Measurements from ENCODE around the gene PALD1.

DNA sequence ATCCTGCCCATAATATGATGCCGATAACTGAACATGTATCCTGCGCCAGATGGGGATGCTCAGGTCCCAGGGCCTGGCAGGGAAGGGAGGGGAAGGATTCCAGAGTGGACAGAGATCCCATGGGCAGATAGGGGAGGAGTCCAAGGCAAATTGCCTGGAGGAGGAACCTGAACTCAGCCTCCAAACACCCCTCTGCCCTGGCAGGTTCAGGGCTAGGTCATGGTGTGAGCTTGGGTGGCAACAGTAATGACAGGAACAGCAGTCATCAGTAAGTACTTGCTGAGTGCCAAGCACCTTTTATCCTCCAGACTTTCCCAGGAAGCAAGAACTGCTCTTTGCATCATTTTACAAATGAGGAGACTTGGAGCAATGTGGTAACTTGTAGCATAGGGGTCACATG lies 3.8 kb upstream of the PALD1 start:
- TF ChIP-seq FOSL1 (tag; conservative IDR thresholded peaks at IDR 0.05) (no peak), EGR1 (conservative IDR thresholded peaks at IDR 0.05) (no peak), CBFA2T2 (conservative IDR thresholded peaks at IDR 0.05) (no peak), ELF4 (CRISPR knock-in tag; IDR thresholded peaks at IDR 0.05) (no peak), PHF8 (IDR thresholded peaks at IDR 0.05; ENCODE audit: borderline replicate concordance, low read length) (no peak), RAD21 (CRISPR knock-in tag; conservative IDR thresholded peaks at IDR 0.05 in 1 of 2, IDR thresholded peaks at IDR 0.05 in 1 of 2) (no peak), EP300 (IDR thresholded peaks at IDR 0.05; ENCODE audit: low read length) (no peak), GATA2 (CRISPR knock-in tag; IDR thresholded peaks at IDR 0.05) (no peak), HMG20A (CRISPR knock-in tag; conservative IDR thresholded peaks at IDR 0.05) (no peak), HDAC2 (IDR thresholded peaks at IDR 0.05) (no peak), RFX5 (IDR thresholded peaks at IDR 0.05; ENCODE audit: low read depth, low read length) (no peak), BDP1 (IDR thresholded peaks at IDR 0.05; ENCODE audit: insufficient read depth, insufficient read length) (no peak), CHD4 (IDR thresholded peaks at IDR 0.05; ENCODE audit: insufficient read depth, insufficient replicate concordance, low read depth, low read length, poor library complexity, severe bottlenecking) (no peak)
- TF ChIP-seq, protein P1, sequence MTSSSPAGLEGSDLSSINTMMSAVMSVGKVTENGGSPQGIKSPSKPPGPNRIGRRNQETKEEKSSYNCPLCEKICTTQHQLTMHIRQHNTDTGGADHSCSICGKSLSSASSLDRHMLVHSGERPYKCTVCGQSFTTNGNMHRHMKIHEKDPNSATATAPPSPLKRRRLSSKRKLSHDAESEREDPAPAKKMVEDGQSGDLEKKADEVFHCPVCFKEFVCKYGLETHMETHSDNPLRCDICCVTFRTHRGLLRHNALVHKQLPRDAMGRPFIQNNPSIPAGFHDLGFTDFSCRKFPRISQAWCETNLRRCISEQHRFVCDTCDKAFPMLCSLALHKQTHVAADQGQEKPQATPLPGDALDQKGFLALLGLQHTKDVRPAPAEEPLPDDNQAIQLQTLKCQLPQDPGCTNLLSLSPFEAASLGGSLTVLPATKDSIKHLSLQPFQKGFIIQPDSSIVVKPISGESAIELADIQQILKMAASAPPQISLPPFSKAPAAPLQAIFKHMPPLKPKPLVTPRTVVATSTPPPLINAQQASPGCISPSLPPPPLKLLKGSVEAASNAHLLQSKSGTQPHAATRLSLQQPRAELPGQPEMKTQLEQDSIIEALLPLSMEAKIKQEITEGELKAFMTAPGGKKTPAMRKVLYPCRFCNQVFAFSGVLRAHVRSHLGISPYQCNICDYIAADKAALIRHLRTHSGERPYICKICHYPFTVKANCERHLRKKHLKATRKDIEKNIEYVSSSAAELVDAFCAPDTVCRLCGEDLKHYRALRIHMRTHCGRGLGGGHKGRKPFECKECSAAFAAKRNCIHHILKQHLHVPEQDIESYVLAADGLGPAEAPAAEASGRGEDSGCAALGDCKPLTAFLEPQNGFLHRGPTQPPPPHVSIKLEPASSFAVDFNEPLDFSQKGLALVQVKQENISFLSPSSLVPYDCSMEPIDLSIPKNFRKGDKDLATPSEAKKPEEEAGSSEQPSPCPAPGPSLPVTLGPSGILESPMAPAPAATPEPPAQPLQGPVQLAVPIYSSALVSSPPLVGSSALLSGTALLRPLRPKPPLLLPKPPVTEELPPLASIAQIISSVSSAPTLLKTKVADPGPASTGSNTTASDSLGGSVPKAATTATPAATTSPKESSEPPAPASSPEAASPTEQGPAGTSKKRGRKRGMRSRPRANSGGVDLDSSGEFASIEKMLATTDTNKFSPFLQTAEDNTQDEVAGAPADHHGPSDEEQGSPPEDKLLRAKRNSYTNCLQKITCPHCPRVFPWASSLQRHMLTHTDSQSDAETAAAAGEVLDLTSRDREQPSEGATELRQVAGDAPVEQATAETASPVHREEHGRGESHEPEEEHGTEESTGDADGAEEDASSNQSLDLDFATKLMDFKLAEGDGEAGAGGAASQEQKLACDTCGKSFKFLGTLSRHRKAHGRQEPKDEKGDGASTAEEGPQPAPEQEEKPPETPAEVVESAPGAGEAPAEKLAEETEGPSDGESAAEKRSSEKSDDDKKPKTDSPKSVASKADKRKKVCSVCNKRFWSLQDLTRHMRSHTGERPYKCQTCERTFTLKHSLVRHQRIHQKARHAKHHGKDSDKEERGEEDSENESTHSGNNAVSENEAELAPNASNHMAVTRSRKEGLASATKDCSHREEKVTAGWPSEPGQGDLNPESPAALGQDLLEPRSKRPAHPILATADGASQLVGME (CRISPR knock-in tag; IDR thresholded peaks at IDR 0.05), result no peak
